BLaER1 treated with 17β-estradiol and CSF1 and Interleukin-3, amounts not matched to agents 10 nM and 100 nM (cell line): ENCODE measurements around the gene APBA2.

ENCODE experiments used
- H3K27ac ChIP-seq, 11 experiments: shearing (Covaris generic); formaldehyde crosslinking; 2 replicates each; pipeline ENCODE4 v1.8.1; 2022
- H3K27me3 ChIP-seq, 11 experiments: shearing (Covaris generic); formaldehyde crosslinking; 2 replicates each; pipeline ENCODE4 v1.8.1; 2022
- H3K36me3 ChIP-seq, 11 experiments: shearing (Covaris generic); formaldehyde crosslinking; 2 replicates each; pipeline ENCODE4 v1.8.1; 2022
- H3K4me1 ChIP-seq, 10 experiments: shearing (Covaris generic); formaldehyde crosslinking; 2 replicates each; pipeline ENCODE4 v1.8.1; 2022
- H3K4me2 ChIP-seq, 11 experiments: shearing (Covaris generic); formaldehyde crosslinking; 2 replicates each; pipeline ENCODE4 v1.8.1; 2022
- H3K4me3 ChIP-seq, 10 experiments: shearing (Covaris generic); formaldehyde crosslinking; 2 replicates each; pipeline ENCODE4 v1.8.1; 2022
- H3K9ac ChIP-seq, 11 experiments: shearing (Covaris generic); formaldehyde crosslinking; 2 replicates each; pipeline ENCODE4 v1.8.1; 2022
- H3K9me3 ChIP-seq, 11 experiments: shearing (Covaris generic); formaldehyde crosslinking; replicated peaks in 1 of 11; 2 replicates each; pipeline ENCODE4 v1.8.1; 2022
- H4K20me1 ChIP-seq, 11 experiments: shearing (Covaris generic); formaldehyde crosslinking; 2 replicates each; pipeline ENCODE4 v1.8.1; 2022
- Cebpa-rat ChIP-seq, 11 experiments: shearing (Covaris generic); IDR thresholded peaks; 2 replicates each; pipeline ENCODE4 v1.8.1; 2022

Gene APBA2

GRCh38 chr15:29029651-29030195, 143.9 kb downstream of the APBA2 start:
- H3K9me3 ChIP-seq, result peaks cover 19 to 43% (median 27%) of the 10 kb centered on the region in 11 experiments
- H3K27me3 ChIP-seq, result no peaks in the 10 kb centered on the region; a peak in 1 of 22 replicates
- H3K4me2 ChIP-seq, result no peak overlapping the region
- H4K20me1 ChIP-seq, result peaks cover 0 to 7% (median 0%) of the 10 kb centered on the region in 11 experiments; a peak in 2 of 22 replicates
- H3K9ac ChIP-seq, result no peak overlapping the region
- no peaks in the 10 kb centered on the region for H3K4me1 ChIP-seq
- no peak overlapping the region for H3K27ac ChIP-seq
- H3K4me3 ChIP-seq, result no peak overlapping the region
- H3K36me3 ChIP-seq, result peaks cover 0 to 6% (median 0%) of the 10 kb centered on the region in 11 experiments; a peak in 2 of 22 replicates
- no peak for TF ChIP-seq Cebpa-rat (IDR thresholded peaks at IDR 0.05)

- Histone ChIP-seq H3K4me2 (no peak overlapping the region), H3K9ac (no peak overlapping the region), H3K9me3 (peaks cover 18 to 38% (median 27%) of the 10 kb centered on the region in 11 experiments), H3K36me3 (peaks cover 0 to 6% (median 0%) of the 10 kb centered on the region in 11 experiments; a peak in 2 of 22 replicates), H4K20me1 (peaks cover 0 to 22% (median 0%) of the 10 kb centered on the region in 11 experiments; a peak in 4 of 22 replicates), H3K27ac (no peak overlapping the region), H3K4me1 (no peaks in the 10 kb centered on the region), H3K4me3 (no peak overlapping the region), H3K27me3 (no peaks in the 10 kb centered on the region; a peak in 1 of 22 replicates)
- no peak for TF ChIP-seq Cebpa-rat (IDR thresholded peaks at IDR 0.05)
Measured at GRCh38 chr15:29031502-29032228, 145.9 kb downstream of the APBA2 start.

GRCh38 chr15:29032229-29032625, 146.5 kb downstream of the APBA2 start:
- no peaks in the 10 kb centered on the region; a peak in 1 of 22 replicates for H3K27me3 ChIP-seq
- no peak overlapping the region for H3K4me3 ChIP-seq
- H3K27ac ChIP-seq, result no peak overlapping the region
- H3K9ac ChIP-seq, result no peak overlapping the region
- H3K9me3 ChIP-seq, result peaks cover 18 to 38% (median 27%) of the 10 kb centered on the region in 11 experiments
- peaks cover 0 to 2% (median under 1%) of the 10 kb centered on the region in 10 experiments; a peak in 6 of 20 replicates for H3K4me1 ChIP-seq
- H3K4me2 ChIP-seq, result no peak overlapping the region
- TF ChIP-seq Cebpa-rat (IDR thresholded peaks at IDR 0.05), result no peak
- peaks cover 0 to 6% (median 0%) of the 10 kb centered on the region in 11 experiments; a peak in 2 of 22 replicates for H3K36me3 ChIP-seq
- peaks cover 0 to 22% (median 0%) of the 10 kb centered on the region in 11 experiments; a peak in 4 of 22 replicates for H4K20me1 ChIP-seq

- no peak for TF ChIP-seq Cebpa-rat (IDR thresholded peaks at IDR 0.05)
- H4K20me1 ChIP-seq, result peaks cover 0 to 22% (median 0%) of the 10 kb centered on the region in 11 experiments; a peak in 4 of 22 replicates
Measured at GRCh38 chr15:29032751-29033150, 147.0 kb downstream of the APBA2 start.

GRCh38 chr15:29034151-29034550, 148.4 kb downstream of the APBA2 start:
- Histone ChIP-seq H3K4me3 (no peak overlapping the region), H3K4me1 (peaks cover 10 to 21% (median 20%) of the 10 kb centered on the region in 10 experiments), H4K20me1 (peaks cover 0 to 24% (median 0%) of the 10 kb centered on the region in 11 experiments; a peak in 4 of 22 replicates), H3K27me3 (no peaks in the 10 kb centered on the region), H3K4me2 (no peak overlapping the region), H3K9ac (no peak overlapping the region), H3K36me3 (peaks cover 0 to 6% (median 0%) of the 10 kb centered on the region in 11 experiments; a peak in 2 of 22 replicates), H3K9me3 (peaks cover 18 to 31% (median 23%) of the 10 kb centered on the region in 11 experiments), H3K27ac (no peak overlapping the region)
- no peak for TF ChIP-seq Cebpa-rat (IDR thresholded peaks at IDR 0.05)

More at GRCh38 chr15:29032751-29033150, 147.0 kb downstream of the APBA2 start:
- Histone ChIP-seq H3K9ac (no peak overlapping the region), H3K27me3 (no peaks in the 10 kb centered on the region; a peak in 1 of 22 replicates), H3K4me2 (no peak overlapping the region), H3K9me3 (peaks cover 18 to 38% (median 27%) of the 10 kb centered on the region in 11 experiments), H3K4me3 (no peak overlapping the region), H3K36me3 (peaks cover 0 to 6% (median 0%) of the 10 kb centered on the region in 11 experiments; a peak in 2 of 22 replicates), H3K4me1 (peaks cover under 1 to 7% (median 6%) of the 10 kb centered on the region in 10 experiments; a peak in 19 of 20 replicates), H3K27ac (no peak overlapping the region)

- Histone ChIP-seq H3K9ac (no peak overlapping the region), H3K27ac (no peak overlapping the region), H3K4me1 (peaks cover 14 to 27% (median 26%) of the 10 kb centered on the region in 10 experiments), H3K4me3 (no peak overlapping the region), H3K9me3 (peaks cover 14 to 28% (median 18%) of the 10 kb centered on the region in 11 experiments), H3K36me3 (peaks cover 0 to 6% (median 0%) of the 10 kb centered on the region in 11 experiments; a peak in 2 of 22 replicates), H3K27me3 (no peaks in the 10 kb centered on the region), H3K4me2 (no peak overlapping the region), H4K20me1 (peaks cover 0 to 26% (median 0%) of the 10 kb centered on the region in 11 experiments; a peak in 5 of 22 replicates)
- TF ChIP-seq Cebpa-rat (IDR thresholded peaks at IDR 0.05), result no peak
Measured at GRCh38 chr15:29034593-29035335, 149.0 kb downstream of the APBA2 start.

GRCh38 chr15:29035336-29036285, 149.8 kb downstream of the APBA2 start:
- Histone ChIP-seq H4K20me1 (peaks cover 0 to 30% (median 0%) of the 10 kb centered on the region in 11 experiments; a peak in 5 of 22 replicates), H3K4me2 (no peak overlapping the region), H3K9me3 (peaks cover 9 to 20% (median 15%) of the 10 kb centered on the region in 11 experiments; a peak in 21 of 22 replicates), H3K27ac (no peak overlapping the region), H3K36me3 (peaks cover 0 to 6% (median 0%) of the 10 kb centered on the region in 11 experiments; a peak in 2 of 22 replicates), H3K9ac (no peak overlapping the region), H3K4me3 (no peak overlapping the region), H3K4me1 (peaks cover 14 to 36% (median 33%) of the 10 kb centered on the region in 10 experiments), H3K27me3 (no peaks in the 10 kb centered on the region)
- TF ChIP-seq Cebpa-rat (IDR thresholded peaks at IDR 0.05), result no peak
